Measurements from ENCODE around the gene SEL1L3. TPM values are rescaled to one million over a fixed set of nuclear protein-coding genes. Genes with fewer than 3 reads are reported as not detected.

SEL1L3 gene
- total RNA-seq, 1 experiment from 2014 or later, result 48.3 TPM

GRCh38 chr4:25859429-25860148 lies 3.2 kb downstream of the SEL1L3 start:
- Histone ChIP-seq H2AK5ac (ENCODE audit: insufficient read length, low read length) (no peak overlapping the region), H3K9ac (ENCODE audit: extremely low read depth, insufficient read length, low read length) (no peak overlapping the region), H3K79me1 (ENCODE audit: insufficient read depth, low read depth, low read length, poor library complexity, severe bottlenecking) (no peaks in the 10 kb centered on the region), H3K27me3 (ENCODE audit: insufficient read depth, low read length) (no peaks in the 10 kb centered on the region), H2BK5ac (ENCODE audit: insufficient read length, low read length) (no peak overlapping the region), H3K14ac (ENCODE audit: insufficient read depth, low read length) (no peak overlapping the region), H3K79me2 (ENCODE audit: insufficient read depth, low read length) (peaks cover 5% of the 10 kb centered on the region; the same call in 1 of the 2 replicates), H3K9me3 (ENCODE audit: control insufficient read depth, low read depth, low read length) (no peaks in the 10 kb centered on the region), H3K4me2 (ENCODE audit: insufficient read depth, insufficient read length, low read length) (no peak overlapping the region), H3T11ph (ENCODE audit: low read length) (no peak overlapping the region), H3K56ac (ENCODE audit: insufficient read length, low read depth, low read length) (no peak overlapping the region), H4K8ac (replicated peaks; ENCODE audit: insufficient read length, low read depth, low read length) (no peak overlapping the region), H3K27ac (ENCODE audit: insufficient read length, low read depth, low read length) (no peak overlapping the region), H3K18ac (ENCODE audit: insufficient read length, low read depth, low read length) (no peak overlapping the region), H2BK20ac (ENCODE audit: low read depth, low read length, poor library complexity, severe bottlenecking) (no peak overlapping the region), H3K4me1 (ENCODE audit: insufficient read depth, low read length) (peaks cover 11% of the 10 kb centered on the region), H4K20me1 (ENCODE audit: control insufficient read depth, insufficient read depth, insufficient read length) (peaks cover 2% of the 10 kb centered on the region), H4K5ac (ENCODE audit: insufficient read length, low read depth, low read length) (no peak overlapping the region), H3K4ac (ENCODE audit: low read depth, low read length) (no peak overlapping the region), H3K23me2 (ENCODE audit: insufficient read length, low read depth, low read length, poor library complexity, severe bottlenecking) (peaks cover 9% of the 10 kb centered on the region), H2BK15ac (ENCODE audit: low read depth, low read length) (no peak overlapping the region), H2AFZ (ENCODE audit: low read length) (no peak overlapping the region), H3K23ac (ENCODE audit: insufficient read length, low read depth, low read length) (no peak overlapping the region), H2BK12ac (ENCODE audit: insufficient read length, low read depth, low read length) (no peak overlapping the region), H2BK120ac (ENCODE audit: low read depth, low read length, poor library complexity, severe bottlenecking) (no peak overlapping the region), H4K91ac (ENCODE audit: insufficient read length, low read depth, low read length) (no peak overlapping the region)
- Mint-ChIP-seq H3K4me1 (peaks cover 27 to 34% of the 10 kb centered on the region in 2 experiments), H3K27ac (no peak overlapping the region; a peak in 3 of 7 replicates), H3K9me3 (peaks cover 0 to 3% of the 10 kb centered on the region in 2 experiments; a peak in 2 of 5 replicates), H3K27me3 (ENCODE audit: low read depth) (peaks cover 4% of the 10 kb centered on the region), H3K4me3 (no peak overlapping the region), H3K36me3 (ENCODE audit: insufficient read depth in 1 of 3, low read depth in 3 of 3) (peaks cover 0 to 8% (median 2%) of the 10 kb centered on the region in 3 experiments; a peak in 4 of 7 replicates)
- TF ChIP-seq CTCF (conservative IDR thresholded peaks at IDR 0.05), result no peak
- WGBS (ENCODE audit: extremely low coverage, insufficient read length, low lambda C conversion rate), result no CpG with 5 or more reads among the region's 6 CpGs
- no peak for DNase-seq

All from H9 (cell line).